ENCODE results near the gene GPSM1.

The GPSM1 gene

GRCh38 chr9:136333045-136333444, 5.7 kb downstream of the GPSM1 start:
- H3K4me3 ChIP-seq (replicated peaks in 1 of 2; ENCODE audit: low read depth in 2 of 2, low read length in 2 of 2), result no peak overlapping the region
- TF ChIP-seq CTCF (IDR thresholded peaks at IDR 0.05; ENCODE audit: low read depth, low read length), result no peak
- DNase-seq (ENCODE audit: low read depth in 2 of 2), result no peak

GRCh38 chr9:136333486-136333885, 6.1 kb downstream of the GPSM1 start:
- no peak for TF ChIP-seq CTCF (IDR thresholded peaks at IDR 0.05; ENCODE audit: low read depth, low read length)
- DNase-seq (ENCODE audit: low read depth in 2 of 2), result no peak
- no peak overlapping the region for H3K4me3 ChIP-seq (replicated peaks in 1 of 2; ENCODE audit: low read depth in 2 of 2, low read length in 2 of 2)

- no peak overlapping the region for H3K4me3 ChIP-seq (replicated peaks in 1 of 2; ENCODE audit: low read depth in 2 of 2, low read length in 2 of 2)
- no peak for TF ChIP-seq CTCF (IDR thresholded peaks at IDR 0.05; ENCODE audit: low read depth, low read length)
- no peak for DNase-seq (ENCODE audit: low read depth in 2 of 2)
Observed at GRCh38 chr9:136334541-136334940, 7.2 kb downstream of the GPSM1 start.

- no peak overlapping the region for H3K4me3 ChIP-seq (replicated peaks in 1 of 2; ENCODE audit: low read depth in 2 of 2, low read length in 2 of 2)
- no peak for TF ChIP-seq CTCF (IDR thresholded peaks at IDR 0.05; ENCODE audit: low read depth, low read length)
- DNase-seq (ENCODE audit: low read depth in 2 of 2), result no peak
Observed at GRCh38 chr9:136335296-136336155, 8.2 kb downstream of the GPSM1 start.

- no peak overlapping the region for H3K4me3 ChIP-seq (replicated peaks in 1 of 2; ENCODE audit: low read depth in 2 of 2, low read length in 2 of 2)
- TF ChIP-seq CTCF (IDR thresholded peaks at IDR 0.05; ENCODE audit: low read depth, low read length), result no peak
- peak in 1 of 2 donors; percentile 23 for DNase-seq (ENCODE audit: low read depth in 2 of 2)
Observed at GRCh38 chr9:136336156-136336870, 9.0 kb downstream of the GPSM1 start.

- no peak for DNase-seq (ENCODE audit: low read depth in 2 of 2)
- H3K4me3 ChIP-seq (replicated peaks in 1 of 2; ENCODE audit: low read depth in 2 of 2, low read length in 2 of 2), result no peak overlapping the region
- TF ChIP-seq CTCF (IDR thresholded peaks at IDR 0.05; ENCODE audit: low read depth, low read length), result no peak
Observed at GRCh38 chr9:136336881-136337280, 9.5 kb downstream of the GPSM1 start.

Data from cardiac fibroblast (primary cell).